BE2C (cell line): ENCODE measurements around the gene ACTR5.
A peak's percentile ranks its signal among the peaks of the same experiment; 100 is the strongest.

Experiments used
- DNase-seq: peaks from one replicate; pipeline ENCODE4 v3.0.0-alpha.2; 2020
- H3K27me3 ChIP-seq: fragments of 250-450 bp; sonication (Bioruptor Pico); 2 replicates; pipeline ENCODE4 v1.5.1; 2020; ENCODE audit warnings: mild to moderate bottlenecking
- H3K36me3 ChIP-seq: fragments of 250-450 bp; sonication (Bioruptor Pico); 2 replicates; pipeline ENCODE4 v1.5.1; 2020; ENCODE audit warnings: mild to moderate bottlenecking
- H3K4me1 ChIP-seq: fragments of 250-450 bp; sonication (Bioruptor Pico); 2 replicates; pipeline ENCODE4 v1.5.1; 2020
- H3K4me3 ChIP-seq: 2 replicates; pipeline ENCODE4 v1.5.1; 2011; ENCODE audit warnings: low read depth, low read length
- H3K9me3 ChIP-seq: fragments of 250-450 bp; sonication (Bioruptor Pico); 2 replicates; pipeline ENCODE4 v1.5.1; 2020
- TF ChIP-seq, protein P1 (sequence below): IDR thresholded peaks from 2 replicates; pipeline ENCODE4 v1.5.1; 2012; ENCODE audit warnings: mild to moderate bottlenecking, low read depth, low read length

ACTR5 gene

GRCh38 chr20:38731738-38732113 is 16.5 kb upstream of the ACTR5 start:
- Histone ChIP-seq H3K36me3 (no peaks in the 10 kb centered on the region), H3K9me3 (peaks cover 3% of the 10 kb centered on the region; the same call in 1 of the 2 replicates), H3K4me3 (no peak overlapping the region), H3K4me1 (no peaks in the 10 kb centered on the region), H3K27me3 (peaks cover 93% of the 10 kb centered on the region)
- DNase-seq, result no peak
- TF ChIP-seq, protein P1, sequence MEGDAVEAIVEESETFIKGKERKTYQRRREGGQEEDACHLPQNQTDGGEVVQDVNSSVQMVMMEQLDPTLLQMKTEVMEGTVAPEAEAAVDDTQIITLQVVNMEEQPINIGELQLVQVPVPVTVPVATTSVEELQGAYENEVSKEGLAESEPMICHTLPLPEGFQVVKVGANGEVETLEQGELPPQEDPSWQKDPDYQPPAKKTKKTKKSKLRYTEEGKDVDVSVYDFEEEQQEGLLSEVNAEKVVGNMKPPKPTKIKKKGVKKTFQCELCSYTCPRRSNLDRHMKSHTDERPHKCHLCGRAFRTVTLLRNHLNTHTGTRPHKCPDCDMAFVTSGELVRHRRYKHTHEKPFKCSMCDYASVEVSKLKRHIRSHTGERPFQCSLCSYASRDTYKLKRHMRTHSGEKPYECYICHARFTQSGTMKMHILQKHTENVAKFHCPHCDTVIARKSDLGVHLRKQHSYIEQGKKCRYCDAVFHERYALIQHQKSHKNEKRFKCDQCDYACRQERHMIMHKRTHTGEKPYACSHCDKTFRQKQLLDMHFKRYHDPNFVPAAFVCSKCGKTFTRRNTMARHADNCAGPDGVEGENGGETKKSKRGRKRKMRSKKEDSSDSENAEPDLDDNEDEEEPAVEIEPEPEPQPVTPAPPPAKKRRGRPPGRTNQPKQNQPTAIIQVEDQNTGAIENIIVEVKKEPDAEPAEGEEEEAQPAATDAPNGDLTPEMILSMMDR, result no peak

DNA sequence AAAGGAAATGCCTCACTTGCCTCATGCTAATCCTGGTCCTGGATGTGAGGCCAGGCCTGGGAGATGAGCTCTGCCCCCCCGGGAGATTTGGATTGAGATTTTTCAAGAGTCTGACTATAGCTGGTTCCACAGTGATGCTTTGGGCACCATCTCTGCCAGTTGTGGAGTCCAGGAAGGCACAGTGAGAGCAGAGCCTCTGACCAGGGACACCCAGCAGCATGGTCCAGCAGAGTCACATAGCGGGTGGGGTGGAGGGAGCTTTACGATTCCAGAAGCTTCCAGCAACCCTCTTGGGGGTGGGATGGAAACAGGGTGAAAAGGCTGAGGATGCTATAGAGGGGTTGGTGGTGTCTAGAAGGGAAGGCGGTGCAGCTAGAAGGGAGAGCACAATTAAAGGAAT is 15.3 kb upstream of the ACTR5 start:
- Histone ChIP-seq H3K9me3 (peaks cover 3% of the 10 kb centered on the region; the same call in 1 of the 2 replicates), H3K36me3 (no peaks in the 10 kb centered on the region), H3K27me3 (peaks cover 90% of the 10 kb centered on the region), H3K4me3 (no peak overlapping the region), H3K4me1 (no peaks in the 10 kb centered on the region)
- TF ChIP-seq, protein P1, result no peak
- DNase-seq, result no peak

DNA sequence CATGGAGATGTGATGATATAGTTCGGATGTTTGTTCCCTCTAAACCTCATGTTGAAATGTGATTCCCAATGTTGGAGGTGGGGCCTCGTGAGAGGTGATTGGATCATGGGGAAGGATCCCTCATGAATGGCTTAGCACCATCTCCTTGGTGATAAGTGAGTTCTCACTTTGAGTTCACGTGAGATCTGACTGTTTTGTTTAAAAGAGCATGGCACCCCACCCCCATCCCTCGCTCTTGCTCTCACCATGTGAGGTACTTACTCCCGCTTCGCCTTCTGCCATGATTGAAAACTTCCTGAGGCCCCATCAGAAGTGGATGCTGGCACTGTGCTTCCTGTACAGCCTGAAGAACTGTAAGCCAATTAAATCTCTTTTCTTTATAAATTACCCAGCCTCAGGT is 13.1 kb upstream of the ACTR5 start:
- DNase-seq, result no peak
- no peak overlapping the region for H3K4me3 ChIP-seq
- H3K36me3 ChIP-seq, result no peaks in the 10 kb centered on the region
- H3K27me3 ChIP-seq, result peaks cover 85% of the 10 kb centered on the region
- no peaks in the 10 kb centered on the region; the same call in 1 of the 2 replicates for H3K9me3 ChIP-seq
- TF ChIP-seq, protein P1, result no peak
- H3K4me1 ChIP-seq, result no peaks in the 10 kb centered on the region

- DNase-seq, result no peak
- peaks cover 86% of the 10 kb centered on the region for H3K27me3 ChIP-seq
- no peaks in the 10 kb centered on the region for H3K9me3 ChIP-seq
- no peaks in the 10 kb centered on the region for H3K4me1 ChIP-seq
- TF ChIP-seq, protein P1, result no peak
- H3K36me3 ChIP-seq, result no peaks in the 10 kb centered on the region
- no peak overlapping the region for H3K4me3 ChIP-seq
Measured at GRCh38 chr20:38737887-38738286, 10.4 kb upstream of the ACTR5 start.

- Histone ChIP-seq H3K36me3 (no peaks in the 10 kb centered on the region; the same call in 1 of the 2 replicates), H3K4me1 (peaks cover 6% of the 10 kb centered on the region; the same call in 1 of the 2 replicates), H3K4me3 (no peak overlapping the region), H3K9me3 (no peaks in the 10 kb centered on the region), H3K27me3 (peaks cover 19% of the 10 kb centered on the region)
- no peak for DNase-seq
- TF ChIP-seq, protein P1, result no peak
Measured at GRCh38 chr20:38745757-38746156, 2.5 kb upstream of the ACTR5 start.

DNA sequence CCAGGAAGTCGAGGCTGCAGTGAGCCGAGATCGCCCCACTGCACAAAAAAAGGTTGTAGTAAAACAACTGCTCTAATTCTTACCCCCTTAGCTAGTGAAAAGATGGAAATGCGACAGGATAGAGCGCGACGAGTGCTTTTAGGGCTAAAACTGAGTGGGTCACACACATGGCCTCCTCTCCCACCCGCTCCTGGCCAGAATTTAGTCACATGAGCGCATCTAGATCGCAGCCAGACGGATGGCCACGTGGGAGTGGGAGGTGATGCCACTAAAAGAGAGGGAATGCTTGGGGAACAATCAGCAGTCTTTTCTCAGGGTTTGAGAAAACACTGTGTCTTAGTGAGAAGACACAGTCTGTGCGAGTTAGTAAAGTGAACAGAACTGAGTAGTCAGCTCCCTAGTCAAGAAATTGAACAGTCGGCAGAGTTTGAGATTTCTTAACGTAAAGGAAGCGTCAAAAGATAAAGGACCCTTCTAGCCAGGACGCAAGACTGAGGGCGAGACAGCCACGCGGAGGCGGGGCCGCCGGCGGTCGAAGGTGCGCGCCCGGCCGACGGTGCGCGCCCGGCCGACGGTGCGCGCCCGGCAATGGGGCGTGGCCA is 664 bp upstream of the ACTR5 start:
- Histone ChIP-seq H3K27me3 (peaks cover under 1% of the 10 kb centered on the region), H3K9me3 (no peaks in the 10 kb centered on the region), H3K36me3 (peaks cover 4% of the 10 kb centered on the region), H3K4me1 (peaks cover 6% of the 10 kb centered on the region; the same call in 1 of the 2 replicates), H3K4me3 (peak overlapping the region; percentile 92)
- no peak for DNase-seq
- TF ChIP-seq, protein P1, result no peak
